HG03565 (cell line): ENCODE results near the gene ENDOV.

ENCODE experiments used
- ATAC-seq: cut with Tn5 transposase; IDR thresholded peaks from one replicate; pipeline ENCODE4 v1.9.1; 2021; ENCODE audit warnings: mild to moderate bottlenecking, moderate library complexity; ENCODE audit not compliant: unreplicated experiment

The ENDOV gene

DNA sequence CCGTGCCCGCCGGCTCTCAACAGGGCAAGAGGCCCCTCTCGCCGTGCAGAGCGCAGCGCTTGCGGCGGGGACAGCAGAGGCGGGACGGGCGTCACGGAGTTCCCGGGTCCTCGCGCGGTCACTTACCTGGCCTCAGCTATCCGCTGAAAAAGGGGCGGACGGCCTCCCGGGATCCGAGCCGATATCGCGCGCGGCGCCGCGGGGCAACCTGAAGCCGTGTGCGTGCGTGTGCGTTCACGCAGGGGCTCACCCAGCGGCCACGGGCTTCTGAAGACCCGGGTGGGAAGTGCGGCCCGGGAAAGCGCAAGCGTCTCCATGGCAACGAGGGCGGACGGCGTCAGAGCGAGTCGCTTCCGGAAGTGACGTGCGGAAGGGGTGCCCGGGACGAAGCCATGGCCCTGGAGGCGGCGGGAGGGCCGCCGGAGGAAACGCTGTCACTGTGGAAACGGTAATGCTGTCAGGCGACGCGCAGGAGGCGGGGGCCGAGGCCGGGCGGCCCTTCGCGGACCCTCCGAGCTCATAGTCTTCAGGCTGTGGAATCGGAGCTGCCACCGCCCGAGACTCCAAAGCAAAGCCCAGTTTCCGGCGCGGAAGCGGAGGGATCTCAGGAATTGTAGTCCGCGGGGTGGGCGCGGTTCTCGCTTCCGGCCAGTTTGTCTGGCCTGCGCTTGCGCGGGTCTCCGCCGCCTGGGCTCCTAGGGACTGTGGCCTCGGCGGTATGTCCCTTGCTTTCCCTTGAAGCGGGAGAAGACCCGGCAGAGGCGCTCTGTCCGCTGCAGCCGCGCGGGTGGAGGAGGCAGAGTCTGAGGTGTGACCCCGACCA lies at the start of gene ENDOV:
TSS of gene ENDOV (plus strand) at position 365 of the 823 bp plus-strand sequence. CDS start at position 393, 28 bp downstream.
- peak; percentile 90 for ATAC-seq

DNA sequence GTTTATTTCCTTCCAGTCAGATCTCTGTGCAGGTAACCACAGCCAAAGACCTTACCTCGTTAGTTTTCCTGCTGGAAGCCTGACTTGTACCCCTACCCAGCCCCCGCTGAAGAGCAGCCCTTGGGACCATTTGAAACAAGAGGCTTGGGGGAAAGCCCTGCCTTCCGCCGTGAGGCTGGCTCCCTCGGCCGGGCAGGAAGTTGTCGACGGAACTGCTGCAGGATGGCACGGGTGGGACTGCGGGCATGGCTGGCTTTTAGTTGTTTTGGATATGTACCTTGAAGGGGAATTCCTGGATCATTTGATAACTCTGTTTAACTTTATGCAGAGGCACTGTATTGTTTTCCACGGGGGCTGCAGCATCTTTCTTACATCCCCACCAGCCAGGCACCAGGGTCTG lies 49.0 kb upstream of the ENDOV start:
- ATAC-seq = no peak

DNA sequence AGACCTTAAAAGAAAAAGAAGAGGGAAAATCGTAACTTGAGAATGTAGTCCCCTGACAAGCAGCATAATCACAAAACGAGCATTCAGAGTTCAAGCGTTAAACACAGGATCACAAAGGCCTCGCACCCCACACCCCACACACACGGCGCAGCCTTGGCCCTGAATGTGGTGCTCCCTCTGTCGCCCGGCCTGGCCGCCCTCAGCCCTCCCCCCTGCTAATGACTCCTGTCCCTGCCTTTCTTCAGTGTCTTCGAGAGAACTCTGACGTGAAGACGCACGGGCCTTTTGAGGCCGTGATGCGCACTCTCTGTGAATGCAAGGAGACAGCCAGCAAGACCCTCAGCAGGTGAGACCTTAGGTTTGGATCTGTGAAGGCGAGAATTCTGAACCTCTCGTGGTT lies 47.5 kb upstream of the ENDOV start:
- ATAC-seq = no peak

DNA sequence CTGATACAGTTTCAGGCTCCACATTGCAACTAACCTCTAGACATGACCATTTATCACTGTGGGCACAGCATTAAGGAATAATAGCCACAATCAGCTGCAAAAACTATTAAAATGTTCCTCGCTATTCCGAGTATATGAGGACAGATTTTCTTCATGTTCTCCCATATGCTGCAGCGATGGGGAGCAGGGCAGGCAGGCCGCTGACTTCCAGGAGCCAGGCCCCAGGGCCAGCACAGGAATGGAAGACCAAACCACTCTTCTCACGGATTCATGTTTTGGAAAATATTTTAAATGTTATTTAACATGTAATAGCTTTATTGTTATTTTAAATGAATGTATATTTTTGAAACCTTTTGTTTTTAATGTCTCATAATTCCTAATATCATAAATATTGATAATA lies 43.8 kb upstream of the ENDOV start:
- ATAC-seq = no peak

DNA sequence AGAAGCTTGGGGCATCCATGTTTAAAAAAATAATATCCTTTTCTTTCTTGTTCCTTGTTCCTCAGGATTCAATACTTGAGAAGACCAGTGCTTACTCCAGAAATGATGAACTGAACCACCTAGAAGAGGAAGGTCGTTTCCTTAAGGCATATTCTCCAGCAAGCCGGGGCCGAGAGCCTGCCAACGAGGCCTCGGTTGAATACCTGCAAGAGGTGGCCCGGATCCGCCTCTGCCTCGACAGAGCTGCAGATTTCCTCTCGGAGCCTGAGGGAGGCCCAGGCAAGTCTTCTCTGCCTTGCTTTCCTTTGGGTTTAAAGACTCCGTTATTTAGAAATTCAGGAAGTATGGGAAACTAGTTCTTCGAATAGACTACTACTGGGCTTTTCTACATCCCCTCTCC lies 42.5 kb upstream of the ENDOV start:
- no peak for ATAC-seq

DNA sequence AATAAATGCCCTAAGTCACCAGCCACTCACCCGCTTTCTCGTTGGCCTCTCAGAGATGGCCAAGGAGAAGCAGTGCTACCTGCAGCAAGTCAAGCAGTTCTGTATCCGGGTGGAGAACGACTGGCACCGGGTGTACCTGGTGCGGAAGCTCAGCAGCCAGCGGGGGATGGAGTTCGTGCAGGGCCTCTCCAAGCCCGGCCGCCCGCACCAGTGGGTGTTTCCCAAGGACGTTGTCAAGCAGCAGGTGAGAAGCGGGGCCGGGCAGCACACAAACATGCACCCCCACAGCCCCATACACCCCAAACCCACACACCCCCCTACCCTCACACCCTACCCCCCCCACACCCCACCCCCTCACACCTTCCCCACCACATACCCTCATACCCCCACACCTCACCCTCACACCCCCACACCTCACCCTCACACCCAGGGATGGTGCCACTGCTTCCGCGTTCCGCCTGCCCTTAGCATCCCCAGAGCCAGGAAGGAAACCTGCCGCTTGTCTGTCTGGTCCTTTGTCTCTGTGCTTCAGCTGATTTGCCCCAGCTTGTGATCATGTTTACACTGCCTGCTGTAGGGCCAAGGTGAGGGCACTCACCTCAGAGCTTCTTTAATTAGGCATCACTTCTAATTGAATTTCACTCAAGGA lies 41.9 kb upstream of the ENDOV start:
- no peak for ATAC-seq

DNA sequence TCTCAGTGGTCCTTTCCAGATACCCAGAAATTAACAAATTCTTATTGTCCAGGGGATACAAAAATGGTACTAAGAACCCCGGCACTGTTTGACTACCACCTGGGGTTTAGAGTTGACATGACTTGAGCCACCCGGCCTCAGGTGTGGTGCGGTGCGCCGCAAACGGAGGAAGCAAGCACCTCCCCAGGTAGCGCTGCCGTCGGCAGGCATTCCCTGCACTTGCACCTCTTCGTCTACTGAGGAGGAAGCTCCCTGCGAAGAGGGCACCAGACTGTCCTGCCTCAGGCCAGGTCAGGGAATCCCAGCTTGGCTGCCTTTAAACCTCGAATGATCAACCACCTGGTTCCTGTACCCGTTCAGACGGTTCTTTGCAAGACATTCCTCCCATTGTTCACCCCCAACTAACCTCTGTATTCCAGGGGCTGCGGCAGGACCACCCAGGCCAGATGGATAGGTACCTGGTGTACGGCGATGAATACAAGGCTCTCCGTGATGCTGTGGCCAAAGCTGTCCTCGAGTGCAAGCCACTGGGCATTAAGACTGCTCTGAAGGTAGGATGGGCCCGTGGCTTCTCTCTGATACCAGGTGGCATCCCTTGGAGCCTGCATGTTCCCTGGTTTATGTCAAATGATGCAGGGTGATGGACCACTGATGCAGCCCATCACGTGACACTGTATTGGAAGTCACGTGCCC lies 40.8 kb upstream of the ENDOV start:
- no peak for ATAC-seq

DNA sequence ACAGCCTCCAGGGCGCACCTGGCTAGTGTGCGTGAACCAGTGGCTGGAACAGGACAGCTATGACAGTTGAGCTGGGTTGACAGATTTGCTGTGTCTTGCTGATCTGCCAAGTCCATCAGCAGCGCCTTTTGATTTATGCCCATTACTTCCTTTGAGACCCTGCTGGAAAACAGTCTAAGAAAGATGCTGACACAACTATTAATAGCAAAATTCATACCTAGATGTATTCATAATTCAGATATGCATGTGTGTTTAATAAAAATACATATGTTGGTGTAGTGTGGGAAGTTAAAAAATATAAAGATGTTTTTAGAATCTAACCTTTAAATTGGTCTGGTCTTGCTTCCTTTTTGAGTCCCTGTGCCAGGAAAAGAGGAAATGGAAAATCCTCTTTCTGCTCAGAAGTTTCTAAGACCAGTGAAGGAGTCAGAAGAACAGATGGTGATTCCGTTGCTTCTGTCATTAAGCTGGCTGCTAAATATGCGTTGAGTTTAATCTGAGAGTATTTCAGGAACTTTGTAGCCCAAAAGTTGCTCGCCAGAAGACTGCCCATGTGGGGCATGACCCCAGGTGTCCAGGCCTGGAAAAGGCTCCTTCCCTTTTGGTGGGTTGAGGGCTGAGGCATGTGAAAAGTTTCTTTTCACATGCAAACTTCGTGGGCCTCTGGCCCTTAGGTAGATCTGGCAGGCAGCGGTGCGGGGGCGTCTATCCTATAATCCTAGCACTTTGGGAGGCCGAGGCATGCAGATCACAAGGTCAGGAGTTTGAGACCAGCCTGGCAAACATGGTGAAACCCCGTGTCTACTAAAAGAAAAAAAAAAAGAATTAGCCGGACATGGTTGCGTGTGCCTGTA lies 40.0 kb upstream of the ENDOV start:
- ATAC-seq = no peak

DNA sequence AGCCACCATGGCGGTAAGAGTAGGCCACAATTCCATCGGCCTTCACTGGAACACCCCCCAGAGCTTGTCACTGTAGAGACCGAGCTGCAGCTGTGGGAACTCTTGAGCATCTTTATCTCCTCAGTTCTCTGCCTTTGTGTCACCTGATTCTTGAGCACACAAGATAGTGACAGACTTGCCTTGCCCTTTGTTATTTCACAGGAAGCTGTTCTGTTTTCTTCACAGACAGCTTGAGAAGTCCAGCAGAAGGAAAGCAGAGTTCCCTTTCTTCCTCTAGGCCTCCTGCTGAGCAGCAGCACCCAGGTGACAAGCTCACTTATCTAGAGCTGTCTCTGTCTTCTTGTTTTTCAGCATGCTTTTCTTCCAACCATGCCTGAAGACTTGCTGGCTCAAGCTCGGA lies 38.4 kb upstream of the ENDOV start:
- no peak for ATAC-seq

DNA sequence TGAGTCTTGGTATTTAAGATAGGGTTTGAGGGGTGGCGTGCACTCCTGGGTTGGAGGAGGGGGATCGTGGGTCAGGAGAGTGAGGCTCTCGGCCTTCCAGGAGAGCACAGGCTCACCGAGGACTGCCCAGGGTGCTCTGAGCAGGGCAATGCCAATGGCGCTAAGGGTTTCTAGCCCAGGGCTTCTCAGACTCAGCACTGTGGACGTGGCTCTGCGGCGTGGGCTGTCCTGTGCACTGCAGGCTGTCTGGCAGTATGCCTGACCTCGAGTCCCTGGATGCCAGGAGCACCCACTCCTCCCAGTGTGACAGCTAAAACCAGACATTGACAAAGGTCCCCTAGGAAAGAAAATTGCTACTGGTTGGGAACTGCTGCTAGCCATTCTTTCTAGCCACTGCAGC lies 37.2 kb upstream of the ENDOV start:
- no peak for ATAC-seq

DNA sequence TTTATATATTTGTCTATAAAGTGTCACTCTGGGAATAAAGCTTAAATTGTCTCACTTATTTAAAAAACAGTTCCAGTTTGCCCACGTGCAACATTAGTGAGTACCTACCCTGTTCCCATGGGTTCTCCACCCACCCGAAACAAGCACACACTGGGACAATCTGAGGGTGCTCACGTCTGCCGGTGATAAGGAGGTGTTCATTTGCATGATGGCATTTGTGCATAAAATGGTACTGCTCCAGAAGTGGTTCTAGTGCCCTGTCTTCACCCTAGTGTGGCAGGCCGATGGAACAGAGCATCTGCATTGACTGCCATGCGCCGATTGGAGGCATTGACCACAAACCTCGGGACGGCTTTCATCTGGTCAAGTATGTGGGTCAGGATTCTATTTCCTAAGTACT lies 35.6 kb upstream of the ENDOV start:
- ATAC-seq = no peak

DNA sequence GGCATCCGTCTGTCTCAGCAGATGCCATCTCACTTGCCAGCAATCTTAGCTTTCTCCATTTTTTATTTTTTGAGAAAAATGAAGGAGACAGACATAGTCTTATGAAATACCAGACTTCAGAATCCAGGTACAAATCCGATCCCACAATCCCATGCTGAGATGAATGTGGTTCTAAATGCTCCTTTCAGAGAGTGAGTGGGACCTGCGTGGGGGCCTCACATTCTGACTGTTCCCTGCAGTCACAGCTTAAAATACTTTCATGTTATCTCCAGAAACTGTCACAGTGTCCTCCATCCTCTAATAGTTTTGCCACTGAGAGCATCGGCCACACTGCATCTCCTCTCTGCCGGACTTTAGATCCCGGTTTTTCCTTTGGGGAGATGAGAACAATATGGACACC lies 34.9 kb upstream of the ENDOV start:
- ATAC-seq = no peak

DNA sequence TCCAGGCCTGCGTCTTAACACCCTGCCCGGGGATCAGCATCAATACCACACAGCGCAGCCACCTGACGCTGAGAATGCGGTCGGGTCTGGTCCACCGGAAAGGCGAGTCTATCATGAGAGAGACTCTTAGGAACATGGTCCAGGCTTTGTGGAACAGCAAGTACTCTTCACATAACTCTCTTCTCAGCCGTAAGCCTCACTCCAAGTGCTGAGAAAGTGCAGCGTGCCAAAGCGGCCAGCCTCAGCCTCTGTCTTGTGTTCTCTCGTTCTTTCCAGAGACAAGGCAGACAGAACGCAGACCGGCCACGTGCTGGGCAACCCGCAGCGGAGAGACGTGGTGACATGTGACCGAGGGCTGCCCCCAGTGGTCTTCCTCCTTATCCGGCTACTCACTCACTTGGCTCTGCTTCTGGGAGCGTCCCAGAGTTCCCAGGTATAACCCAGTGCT lies 34.4 kb upstream of the ENDOV start:
- no peak for ATAC-seq

DNA sequence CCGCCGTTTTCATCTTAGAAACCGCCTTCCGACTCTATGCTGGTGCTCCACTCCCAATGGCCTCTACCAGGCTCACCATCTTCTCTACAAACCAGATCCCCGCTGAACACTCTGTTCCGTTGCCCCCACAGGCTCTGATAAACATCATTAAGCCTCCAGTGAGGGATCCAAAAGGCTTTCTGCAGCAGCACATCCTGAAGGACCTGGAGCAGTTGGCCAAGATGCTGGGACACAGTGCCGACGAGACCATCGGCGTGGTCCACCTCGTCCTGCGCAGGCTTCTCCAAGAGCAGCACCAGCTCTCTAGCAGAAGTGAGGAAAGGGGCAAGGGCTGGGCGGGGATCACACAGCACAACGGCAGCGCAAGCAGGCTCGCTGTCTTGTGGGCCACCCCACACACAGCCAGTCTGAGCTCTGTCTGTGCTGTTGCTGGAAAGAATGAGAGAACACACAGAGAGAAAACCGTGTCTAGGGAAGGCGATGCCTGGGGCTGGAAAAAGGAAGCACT lies 33.5 kb upstream of the ENDOV start:
- no peak for ATAC-seq

DNA sequence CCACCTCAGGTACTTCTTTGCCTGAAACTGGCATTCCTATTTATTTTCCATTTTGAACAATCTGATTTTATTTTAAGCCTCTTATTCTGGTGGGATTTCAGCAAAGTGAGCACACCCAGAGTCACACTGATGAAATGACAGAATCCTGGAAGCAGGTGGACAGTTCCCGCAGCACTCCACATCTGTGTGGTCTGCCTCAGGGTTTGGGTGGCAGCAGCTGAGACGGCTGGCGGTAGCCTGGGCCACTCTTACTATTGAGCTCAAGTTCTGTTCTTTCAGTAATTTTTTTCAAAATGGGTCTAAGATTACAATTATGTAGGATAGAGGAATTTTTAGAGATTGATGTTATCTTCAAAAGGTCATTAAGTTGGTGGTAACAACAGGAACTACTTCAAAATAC lies 32.5 kb upstream of the ENDOV start:
- no peak for ATAC-seq

DNA sequence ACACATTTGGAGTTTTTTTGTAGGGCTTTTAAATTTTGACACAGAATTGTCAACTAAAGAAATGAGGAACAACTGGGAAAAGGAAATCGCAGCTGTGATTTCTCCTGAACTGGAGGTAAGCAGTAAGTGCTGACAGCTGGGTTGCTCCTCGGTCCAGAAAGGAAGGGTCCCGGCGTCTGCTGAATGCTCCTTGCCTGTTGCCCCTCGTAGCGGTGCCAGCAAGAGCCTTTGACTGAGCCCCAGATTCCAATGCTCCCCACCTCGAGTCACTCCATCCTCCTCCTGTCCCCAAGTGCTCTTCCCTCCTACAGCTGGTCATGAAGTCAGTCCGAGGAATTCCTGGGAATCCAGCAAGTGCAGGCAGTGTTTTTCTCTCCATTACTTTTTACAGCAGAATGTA lies 32.0 kb upstream of the ENDOV start:
- no peak for ATAC-seq

DNA sequence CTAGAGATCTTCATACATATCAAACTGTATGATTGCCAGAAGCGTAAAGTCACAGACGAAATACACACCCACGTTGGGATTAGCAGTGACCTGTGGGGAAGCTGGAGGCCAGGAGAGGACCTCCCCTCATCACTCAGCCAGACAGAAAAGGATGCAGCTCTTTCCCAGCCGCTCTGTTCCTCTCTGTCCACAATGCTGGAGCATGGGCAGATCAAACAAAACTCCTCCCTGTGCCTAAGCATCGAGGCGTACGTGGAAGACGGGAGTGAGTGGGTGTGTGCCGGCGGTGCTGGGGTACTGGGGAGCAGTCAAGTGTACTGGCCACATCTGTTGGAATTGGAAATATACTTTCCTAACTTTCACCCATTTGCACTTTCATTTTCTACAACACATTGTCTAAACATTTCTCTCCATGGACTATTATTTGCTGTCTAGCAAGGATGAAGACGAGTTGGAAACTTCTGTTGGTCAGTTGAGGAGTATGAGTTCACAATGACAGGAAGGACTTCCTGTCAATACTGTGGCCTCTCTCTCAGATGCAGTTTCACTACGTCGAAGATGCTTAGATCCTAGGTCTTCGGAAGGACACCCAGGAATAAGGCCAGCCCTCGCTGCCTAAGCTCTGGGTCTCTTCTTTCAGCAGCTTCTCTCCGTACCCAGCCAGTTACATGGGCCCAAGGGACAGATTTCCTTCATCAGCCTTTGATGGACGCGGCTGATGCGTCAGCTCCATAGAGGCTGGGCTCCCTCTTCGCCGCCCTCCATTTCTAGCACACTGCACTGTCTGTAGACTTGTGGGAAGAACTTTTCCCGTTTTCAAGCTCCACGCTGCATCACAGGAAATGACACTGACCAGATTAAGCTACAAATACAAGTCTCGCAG lies 30.6 kb upstream of the ENDOV start:
- no peak for ATAC-seq

DNA sequence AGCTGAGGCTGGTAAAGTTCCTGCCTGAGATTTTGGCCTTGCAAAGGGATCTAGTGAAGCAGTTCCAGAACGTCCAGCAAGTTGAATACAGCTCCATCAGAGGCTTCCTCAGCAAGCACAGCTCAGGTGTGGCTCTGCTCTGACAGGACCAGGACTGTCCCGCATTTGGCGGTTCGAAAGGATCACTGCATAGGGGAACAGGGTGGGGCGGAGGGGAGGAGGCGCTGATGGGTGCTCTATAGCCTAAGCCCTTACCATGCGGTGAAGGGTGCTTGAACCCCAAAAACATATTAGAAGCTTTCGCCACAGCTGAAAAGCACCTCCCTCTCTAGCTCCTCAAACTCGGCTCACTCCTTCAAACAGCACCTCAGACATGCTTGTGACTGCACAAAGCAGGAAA lies 29.9 kb upstream of the ENDOV start:
- no peak for ATAC-seq

DNA sequence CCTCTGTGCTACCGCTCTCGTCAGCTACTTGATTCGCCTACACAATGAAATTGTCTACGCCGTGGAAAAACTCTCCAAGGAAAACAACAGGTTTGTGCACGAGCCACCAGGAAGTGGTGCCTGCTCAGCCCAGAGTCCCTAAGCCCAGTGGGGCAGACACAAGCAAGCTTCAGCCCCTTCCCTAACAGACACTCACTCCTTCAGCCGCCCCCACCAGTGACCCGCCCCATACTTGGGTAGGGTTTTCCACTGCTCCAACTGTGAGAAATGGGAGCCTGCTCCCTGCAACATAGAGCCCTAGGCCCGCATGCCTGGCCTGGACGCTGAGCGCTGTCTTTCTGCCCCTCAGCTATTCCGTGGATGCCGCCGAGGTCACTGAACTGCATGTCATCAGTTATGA lies 28.6 kb upstream of the ENDOV start:
- no peak for ATAC-seq

DNA sequence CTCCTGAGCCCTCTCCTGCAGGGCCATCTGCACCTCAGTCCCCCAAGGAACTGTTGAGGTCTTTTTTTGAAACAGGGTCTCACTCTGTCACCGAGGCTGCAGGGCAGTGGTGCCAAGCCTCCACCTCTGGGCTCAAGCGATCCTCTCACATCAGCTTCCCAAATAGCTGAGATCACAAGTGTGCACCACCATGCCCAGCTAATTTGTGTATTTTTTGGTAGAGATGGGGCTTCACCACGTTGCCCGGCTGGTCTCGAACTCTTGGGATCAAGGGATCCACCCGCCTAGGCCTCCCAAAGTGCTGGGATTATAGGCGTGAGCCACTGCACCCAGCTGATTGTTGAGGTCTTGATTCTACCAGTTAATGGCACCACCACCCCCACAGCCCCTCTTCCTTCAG lies 27.9 kb upstream of the ENDOV start:
- no peak for ATAC-seq
